IPS-20b (cell line): ENCODE measurements around the gene PDS5B.
"Not testable (repeated sequence)": the region's sequence is repeated elsewhere in the genome, so short reads cannot be mapped to it uniquely, and the experiment has no call there.

Experiments
- H3K27ac ChIP-seq: one replicate; pipeline ENCODE4 v1.5.1; 2013; ENCODE audit warnings: low read length
- H3K27me3 ChIP-seq: 2 replicates; pipeline ENCODE4 v1.6.1; 2013; ENCODE audit warnings: mild to moderate bottlenecking, low read length, inconsistent platforms; ENCODE audit not compliant: insufficient read depth
- H3K36me3 ChIP-seq: 2 replicates; pipeline ENCODE4 v1.6.1; 2013; ENCODE audit warnings: low read depth, mild to moderate bottlenecking, inconsistent platforms, low read length, moderate library complexity; ENCODE audit not compliant: insufficient read depth
- H3K4me1 ChIP-seq: 2 replicates; pipeline ENCODE4 v1.6.1; 2013; ENCODE audit warnings: mild to moderate bottlenecking, control low read depth, inconsistent platforms, low read length, moderate library complexity; ENCODE audit not compliant: insufficient read depth
- H3K4me3 ChIP-seq: 2 replicates; pipeline ENCODE4 v1.5.1; 2013; ENCODE audit warnings: mild to moderate bottlenecking, low read length, inconsistent platforms
- H3K9ac ChIP-seq: 2 replicates; pipeline ENCODE4 v1.6.1; 2013; ENCODE audit warnings: low read depth, mild to moderate bottlenecking, inconsistent platforms, low read length, moderate library complexity
- H3K9me3 ChIP-seq: 2 replicates; pipeline ENCODE4 v1.6.1; 2013; ENCODE audit warnings: mild to moderate bottlenecking, low read depth, low read length, inconsistent platforms; ENCODE audit not compliant: insufficient read depth

The PDS5B gene

GRCh38 chr13:32586080-32586900 lies at the start of gene PDS5B:
TSS of gene PDS5B (plus strand) at chr13:32586452. CDS start at chr13:32648773, 62,321 bp downstream.
- Histone ChIP-seq H3K27me3 (peaks cover 9% of the 10 kb centered on the region), H3K9ac (peak within 1 kb of the TSS; percentile 95), H3K4me3 (peak within 1 kb of the TSS; percentile 95), H3K27ac (peak within 1 kb of the TSS; percentile 40), H3K9me3 (no peaks in the 10 kb centered on the region), H3K4me1 (peaks cover 12% of the 10 kb centered on the region; the same call in 1 of the 2 replicates), H3K36me3 (no peaks in the 10 kb centered on the region)

GRCh38 chr13:32537580-32538142 lies 48.6 kb upstream of the PDS5B start:
- Histone ChIP-seq H3K4me3 (peak overlapping the region; percentile 86), H3K36me3 (peaks cover 28% of the 10 kb centered on the region)

GRCh38 chr13:32538143-32538620 lies 48.1 kb upstream of the PDS5B start:
- Histone ChIP-seq H3K27ac (peak overlapping the region; percentile 21), H3K4me1 (peaks cover 3% of the 10 kb centered on the region; the same call in 1 of the 2 replicates), H3K36me3 (peaks cover 28% of the 10 kb centered on the region), H3K4me3 (peak overlapping the region; percentile 86), H3K9ac (peak overlapping the region; percentile 89), H3K27me3 (no peaks in the 10 kb centered on the region), H3K9me3 (peaks cover 6% of the 10 kb centered on the region; the same call in 1 of the 2 replicates)

More at GRCh38 chr13:32537580-32538142, 48.6 kb upstream of the PDS5B start:
- peak overlapping the region; percentile 89 for H3K9ac ChIP-seq
- peaks cover 6% of the 10 kb centered on the region; the same call in 1 of the 2 replicates for H3K9me3 ChIP-seq
- peaks cover 3% of the 10 kb centered on the region; the same call in 1 of the 2 replicates for H3K4me1 ChIP-seq
- H3K27me3 ChIP-seq = no peaks in the 10 kb centered on the region
- no peak overlapping the region for H3K27ac ChIP-seq

- peak within 1 kb of the TSS; percentile 21 for H3K27ac ChIP-seq
- H3K9me3 ChIP-seq = peaks cover 6% of the 10 kb centered on the region; the same call in 1 of the 2 replicates
- peak within 1 kb of the TSS; percentile 89 for H3K9ac ChIP-seq
- peaks cover 3% of the 10 kb centered on the region; the same call in 1 of the 2 replicates for H3K4me1 ChIP-seq
- peak within 1 kb of the TSS; percentile 86 for H3K4me3 ChIP-seq
- H3K27me3 ChIP-seq = no peaks in the 10 kb centered on the region
- peaks cover 28% of the 10 kb centered on the region for H3K36me3 ChIP-seq
Measured at GRCh38 chr13:32538621-32539246, 47.5 kb upstream of the PDS5B start, which contains the start of gene N4BP2L2. TSS of gene N4BP2L2 (minus strand) at chr13:32538795. CDS start at chr13:32537027, 1,768 bp downstream.

- no peak overlapping the region for H3K9ac ChIP-seq
- no peaks in the 10 kb centered on the region; the same call in 1 of the 2 replicates for H3K36me3 ChIP-seq
- 0 out of 2 replicates have a peak, but pooled peaks cover 3% of the 10 kb centered on the region for H3K4me1 ChIP-seq
- no peaks in the 10 kb centered on the region for H3K27me3 ChIP-seq
- H3K4me3 ChIP-seq = no peak overlapping the region
- no peak overlapping the region for H3K27ac ChIP-seq
- H3K9me3 ChIP-seq = peaks cover 6% of the 10 kb centered on the region; the same call in 1 of the 2 replicates
Measured at GRCh38 chr13:32542221-32542620, 44.0 kb upstream of the PDS5B start.

- H3K27me3 ChIP-seq = no peaks in the 10 kb centered on the region
- no peaks in the 10 kb centered on the region for H3K9me3 ChIP-seq
- no peak overlapping the region for H3K9ac ChIP-seq
- no peaks in the 10 kb centered on the region for H3K36me3 ChIP-seq
- H3K4me1 ChIP-seq = no peaks in the 10 kb centered on the region
- H3K4me3 ChIP-seq = no peak overlapping the region
- H3K27ac ChIP-seq = no peak overlapping the region
Measured at GRCh38 chr13:32545083-32545482, 41.2 kb upstream of the PDS5B start.

- Histone ChIP-seq H3K9ac (no peak overlapping the region), H3K4me3 (no peak overlapping the region), H3K36me3 (no peaks in the 10 kb centered on the region), H3K9me3 (no peaks in the 10 kb centered on the region), H3K27ac (no peak overlapping the region), H3K4me1 (no peaks in the 10 kb centered on the region), H3K27me3 (no peaks in the 10 kb centered on the region)
Measured at GRCh38 chr13:32548837-32549236, 37.4 kb upstream of the PDS5B start.

- H3K9ac ChIP-seq = no peak overlapping the region
- no peaks in the 10 kb centered on the region for H3K36me3 ChIP-seq
- no peaks in the 10 kb centered on the region for H3K9me3 ChIP-seq
- no peaks in the 10 kb centered on the region for H3K4me1 ChIP-seq
- no peak overlapping the region for H3K4me3 ChIP-seq
- H3K27ac ChIP-seq = no peak overlapping the region
- no peaks in the 10 kb centered on the region for H3K27me3 ChIP-seq
Measured at GRCh38 chr13:32549788-32550187, 36.5 kb upstream of the PDS5B start.

GRCh38 chr13:32553720-32554119 lies 32.5 kb upstream of the PDS5B start:
- H3K9ac ChIP-seq = no peak overlapping the region
- no peaks in the 10 kb centered on the region for H3K4me1 ChIP-seq
- H3K4me3 ChIP-seq = no peak overlapping the region
- no peaks in the 10 kb centered on the region for H3K9me3 ChIP-seq
- H3K36me3 ChIP-seq = no peaks in the 10 kb centered on the region
- H3K27me3 ChIP-seq = no peaks in the 10 kb centered on the region
- H3K27ac ChIP-seq = no peak overlapping the region

GRCh38 chr13:32555613-32556012 lies 30.6 kb upstream of the PDS5B start:
- Histone ChIP-seq H3K27ac (no peak overlapping the region), H3K4me1 (no peaks in the 10 kb centered on the region), H3K27me3 (no peaks in the 10 kb centered on the region), H3K36me3 (no peaks in the 10 kb centered on the region), H3K4me3 (no peak overlapping the region), H3K9me3 (no peaks in the 10 kb centered on the region), H3K9ac (no peak overlapping the region)

GRCh38 chr13:32560842-32561241 lies 25.4 kb upstream of the PDS5B start:
- not testable (repeated sequence) for H3K27ac ChIP-seq, H3K9ac ChIP-seq, H3K4me3 ChIP-seq, H3K9me3 ChIP-seq, H3K4me1 ChIP-seq, H3K27me3 ChIP-seq, H3K36me3 ChIP-seq
